Psoas muscle (tissue), 8 donors: ENCODE measurements around the gene VWA1. TPM values are rescaled to one million over a fixed set of nuclear protein-coding genes. Genes with fewer than 3 reads are reported as not detected.

ENCODE experiments used
- ATAC-seq, 4 donors: fragments of 200-7000 bp; cut with Tn5 transposase; one replicate each; pipeline ENCODE4 v1.9.1; 2020; ENCODE audit warnings: moderate library complexity in 3 of 4, mild to moderate bottlenecking in 2 of 4
- DNase-seq, 2 donors: peaks; one replicate each; pipeline ENCODE4 v3.0.0-alpha.2; 2020
- H3K27ac ChIP-seq: fragments of 200-600 bp; one replicate; pipeline ENCODE4 v1.8.0; 2022
- H3K27me3 ChIP-seq, 3 donors: fragments of 200-600 bp in 1 of 3; one replicate each; pipeline versions ENCODE4 v1.6.1 to v1.8.0; 2013 to 2022; ENCODE audit warnings: low read length in 2 of 3, mild to moderate bottlenecking in 2 of 3, moderate library complexity in 1 of 3; ENCODE audit not compliant: insufficient read depth in 3 of 3
- H3K36me3 ChIP-seq, 2 donors: fragments of 200-600 bp in 1 of 2; one replicate each; pipeline versions ENCODE4 v1.6.1 to v1.8.0; 2013 to 2022; ENCODE audit warnings: low read depth in 1 of 2, mild to moderate bottlenecking in 1 of 2, moderate library complexity in 1 of 2; ENCODE audit not compliant: insufficient read depth in 1 of 2
- H3K4me1 ChIP-seq: fragments of 200-600 bp; one replicate; pipeline ENCODE4 v1.8.0; 2022
- H3K4me3 ChIP-seq: fragments of 200-600 bp; one replicate; pipeline ENCODE4 v1.8.0; 2022; ENCODE audit warnings: mild to moderate bottlenecking
- H3K9me3 ChIP-seq: fragments of 200-600 bp; one replicate; pipeline ENCODE4 v1.8.0; 2022
- CTCF ChIP-seq: fragments of 200-600 bp; IDR thresholded peaks from one replicate; pipeline ENCODE4 v1.8.0; 2022; ENCODE audit warnings: antibody characterized with exemption
- WGBS, 3 donors: extraction: QIAGEN DNeasy Blood & Tissue Kit; methylation state at CpG; one replicate each; pipeline versions ENCODE4 v1.1.6 to v1.1.7; 2013; 5-methylcytosine and 5-hydroxymethylcytosine counted together
- intact Hi-C, 2 donors: fragments of 100-400 bp; cut with DNase I; formaldehyde crosslinking; loops; one replicate each; pipeline versions ENCODE4 v1.11.0 to v1.14.2; 2022
- polyA plus RNA-seq, 3 donors: library from polyadenylated mRNA; stranded (reverse); fragments of 200-250 nt; gene quantifications; one replicate each; pipeline ENCODE4 v1.2.3, GENCODE V29; 2013
- total RNA-seq, 4 donors: library from RNA; stranded (reverse); fragmentation: NEBNext Ultra II Directional in 2 of 4; extraction: Animal tissue kit (Norgen Biotek cat#: 25700) in 2 of 4; gene quantifications; one replicate each; pipeline versions ENCODE4 v1.2.1 to v1.2.4, GENCODE V29; 2021 to 2023
- donor health status: healthy with polysubstance abuse.
- donor health status: DM: no; HTN: no; CAD: no; lungs with moderate emphysema.
- donor health status: Bipolar disorder and iron deficiency.
- donor health status: healthy.
- donor health status: DM: yes; HTN: yes; CAD: no.
- donor health status: DM: no; HTN: no; CAD: no.
- donor health status: DM: no; HTN: no; CAD: no.
- donor health status: DM: yes; HTN: yes; CAD: no.

The VWA1 gene
- total and polyA plus RNA-seq, 7 donors: 1.4 to 25.3 (median 7.8) TPM

DNA sequence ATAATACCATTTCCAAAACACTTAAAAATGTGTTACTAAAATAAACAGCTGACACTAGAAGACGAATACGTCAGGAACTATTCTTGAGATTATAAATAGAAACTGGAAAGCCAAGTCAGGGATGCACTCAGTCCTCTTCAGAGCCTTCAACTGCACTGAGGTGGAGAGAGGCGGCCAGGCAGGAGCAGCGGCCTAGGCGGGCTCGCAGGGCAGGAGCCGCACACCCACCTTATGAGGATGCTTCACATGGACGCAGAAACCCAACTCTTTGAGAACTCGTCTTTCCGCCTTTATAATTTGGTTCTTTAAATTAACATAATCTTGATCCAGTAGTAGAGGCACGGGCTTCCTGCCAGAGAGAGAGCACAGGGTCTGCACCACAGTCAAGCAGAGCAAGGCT is 40.3 kb upstream of the VWA1 start:
- peaks cover 3 to 78% of the 10 kb centered on the region in 2 donors for H3K36me3 ChIP-seq
- ATAC-seq (peak in 1 of 4 donors; percentile 21), DNase-seq (peak in 1 of 2 donors; percentile 53)
- peak overlapping the region; percentile 68 for H3K27ac ChIP-seq
- WGBS, 3 donors: 69 to 79% (median 70%) methylated on average over 11 of the region's 11 CpGs
- no peak for TF ChIP-seq CTCF
- no peak overlapping the region for H3K4me3 ChIP-seq
- H3K27me3 ChIP-seq: no peaks in the 10 kb centered on the region
- intact Hi-C loops: no loop called here
- no peaks in the 10 kb centered on the region for H3K9me3 ChIP-seq
- H3K4me1 ChIP-seq: peaks cover 40% of the 10 kb centered on the region

DNA sequence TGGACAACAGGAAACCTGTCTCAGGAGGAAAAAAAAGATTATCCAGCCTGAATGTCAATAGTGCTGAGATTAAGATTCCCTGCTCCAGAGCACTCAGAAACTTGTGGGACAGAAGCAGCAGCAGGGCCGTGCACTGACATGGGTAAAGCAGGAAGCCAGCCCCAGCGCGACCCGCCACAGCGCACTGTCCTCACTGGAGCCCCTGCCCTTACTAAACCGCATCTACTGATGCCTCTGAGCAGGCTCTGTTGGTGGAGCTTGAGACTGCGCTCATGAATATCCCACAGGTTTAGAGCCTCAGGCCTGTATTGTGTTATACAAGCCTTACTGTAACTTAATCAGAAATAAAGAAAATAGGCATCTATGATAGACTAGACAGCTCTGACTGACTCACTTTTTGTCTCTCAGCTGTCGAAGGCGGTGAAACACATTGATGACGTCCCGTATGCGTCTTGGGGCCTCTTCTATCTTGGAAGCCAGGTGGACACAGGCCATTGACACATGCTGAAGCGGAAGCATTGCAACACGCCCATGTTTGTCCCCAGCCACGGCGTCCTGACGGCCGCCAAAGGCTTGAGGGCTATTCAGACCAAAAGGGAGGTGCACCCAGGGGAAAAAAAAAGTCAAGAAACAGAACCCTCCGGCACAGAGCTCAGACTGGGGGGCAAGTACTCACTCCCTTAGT is 37.5 kb upstream of the VWA1 start:
- TF ChIP-seq CTCF: no peak
- Histone ChIP-seq H3K4me3 (peak overlapping the region; percentile 97), H3K9me3 (no peaks in the 10 kb centered on the region), H3K4me1 (peaks cover 52% of the 10 kb centered on the region), H3K27ac (peak overlapping the region; percentile 95), H3K36me3 (peaks cover 5 to 76% of the 10 kb centered on the region in 2 donors), H3K27me3 (no peaks in the 10 kb centered on the region)
- WGBS, 3 donors: 41 to 48% (median 43%) methylated on average over 19 of the region's 19 CpGs
- intact Hi-C loops: loop anchor here in 1 of 2 donors (2.0 kb wide), 1 partner anchor 23 kb away; the partner anchor contains the start of gene AURKAIP1
- peak; percentile 60 to 78 for DNase-seq
- peak in 3 of 4 donors; percentile 5 to 15 (median 8) for ATAC-seq

- TF ChIP-seq CTCF: no peak
- H3K27ac ChIP-seq: peak overlapping the region; percentile 95
- H3K9me3 ChIP-seq: no peaks in the 10 kb centered on the region
- no peaks in the 10 kb centered on the region for H3K27me3 ChIP-seq
- DNase-seq (no peak), ATAC-seq (peak; percentile 0 to 2 (median 1))
- peak overlapping the region; percentile 97 for H3K4me3 ChIP-seq
- intact Hi-C loops: loop anchor here in 1 of 2 donors (2.0 kb wide), 1 partner anchor 24 kb away; the partner anchor contains the start of gene AURKAIP1
- whole genome bisulfite sequencing, 3 donors: 0% methylated on average over 44 to 54 of the region's 54 CpGs
- peaks cover 5 to 76% of the 10 kb centered on the region in 2 donors for H3K36me3 ChIP-seq
- H3K4me1 ChIP-seq: peaks cover 46% of the 10 kb centered on the region
These were observed 36.8 kb upstream of the VWA1 start for GRCh38 chr1:1398677-1399186.

DNA sequence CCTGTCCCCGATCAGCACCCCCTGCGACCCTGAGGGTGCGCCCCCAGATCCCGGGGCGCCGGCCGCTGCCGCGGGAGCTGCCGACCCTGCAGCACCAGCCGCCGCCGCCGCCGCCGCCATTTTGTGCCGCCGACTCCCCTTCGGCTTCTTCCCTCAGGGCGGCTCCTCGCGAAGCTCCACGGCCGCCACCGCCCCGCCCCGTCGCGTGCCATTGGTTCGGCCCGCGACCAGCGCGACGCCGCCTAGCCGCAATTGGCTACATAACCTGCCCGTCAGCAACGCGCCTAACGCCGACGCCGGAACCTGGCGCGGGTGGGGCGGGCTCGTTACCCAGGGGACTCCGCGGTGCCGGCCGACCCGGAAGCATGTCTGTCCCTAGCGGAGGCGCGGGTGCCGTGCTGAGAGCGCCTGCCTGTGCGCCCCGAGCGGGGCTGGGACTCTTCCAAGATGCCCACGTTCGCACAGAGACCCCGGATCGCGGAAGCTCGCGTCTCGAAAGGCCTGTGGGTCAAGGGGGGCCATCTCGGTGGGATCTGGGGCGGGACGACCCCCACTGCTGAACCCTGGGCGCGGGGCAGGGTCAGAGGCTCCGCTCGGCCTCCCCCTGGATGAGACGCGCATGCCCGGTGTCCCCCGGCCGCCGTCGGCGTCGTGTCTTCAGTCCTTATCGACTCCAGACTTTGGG is 36.2 kb upstream of the VWA1 start, which contains the start of gene CCNL2:
CCNL2 (minus strand) TSS at position 149 of the 685 bp plus-strand sequence; CDS start at position 120, 29 bp downstream.
- peak within 1 kb of the TSS; percentile 95 for H3K27ac ChIP-seq
- 0% methylated on average over 44 to 86 of the region's 86 CpGs for WGBS, 3 donors
- TF ChIP-seq CTCF: peak; percentile 62
- peak within 1 kb of the TSS; percentile 97 for H3K4me3 ChIP-seq
- peaks cover 5 to 76% of the 10 kb centered on the region in 2 donors for H3K36me3 ChIP-seq
- ATAC-seq: peak; percentile 94 to 97 (median 95)
- peaks cover 46% of the 10 kb centered on the region for H3K4me1 ChIP-seq
- peak; percentile 99 to 100 for DNase-seq
- H3K27me3 ChIP-seq: no peaks in the 10 kb centered on the region
- intact Hi-C loops: loop anchor here in 1 of 2 donors (2.0 kb wide), 1 partner anchor 25 kb away; the partner anchor contains the start of gene AURKAIP1
- H3K9me3 ChIP-seq: no peaks in the 10 kb centered on the region
